Glutamatergic neuron (in vitro differentiated cells): ENCODE data around the gene EFCAB8. TPM values are rescaled to one million over a fixed set of nuclear protein-coding genes. Genes with fewer than 3 reads are reported as not detected.
A peak's percentile ranks its signal among the peaks of the same experiment; 100 is the strongest.

Experiments used
- DNase-seq: peaks from one replicate; pipeline ENCODE4 v3.0.0; 2022
- H3K27ac Mint-ChIP-seq: one replicate; pipeline ENCODE4 v1.8.0; 2020; ENCODE audit warnings: mild to moderate bottlenecking, mixed read lengths, inconsistent platforms; ENCODE audit not compliant: unreplicated experiment
- H3K27me3 Mint-ChIP-seq: one replicate; pipeline ENCODE4 v1.8.0; 2020; ENCODE audit warnings: mild to moderate bottlenecking, moderate library complexity, mixed read lengths, inconsistent platforms; ENCODE audit not compliant: unreplicated experiment
- H3K36me3 Mint-ChIP-seq: one replicate; pipeline ENCODE4 v1.8.0; 2020; ENCODE audit warnings: mild to moderate bottlenecking, mixed read lengths, inconsistent platforms; ENCODE audit not compliant: unreplicated experiment
- H3K4me1 Mint-ChIP-seq: one replicate; pipeline ENCODE4 v1.8.0; 2020; ENCODE audit warnings: mild to moderate bottlenecking, low read depth, mixed read lengths, inconsistent platforms; ENCODE audit not compliant: unreplicated experiment
- H3K4me3 Mint-ChIP-seq: one replicate; pipeline ENCODE4 v1.8.0; 2020; ENCODE audit warnings: mild to moderate bottlenecking, mixed read lengths, inconsistent platforms; ENCODE audit not compliant: unreplicated experiment
- H3K9me3 Mint-ChIP-seq: one replicate; pipeline ENCODE4 v1.8.0; 2020; ENCODE audit warnings: mild to moderate bottlenecking, moderate library complexity, mixed read lengths, inconsistent platforms; ENCODE audit not compliant: unreplicated experiment
- total RNA-seq: library from RNA; stranded (reverse); fragmentation: NEBNext Ultra II Directional; extraction: Animal tissue kit (Norgen Biotek cat#: 25700); gene quantifications from one replicate; pipeline ENCODE4 v1.2.1, GENCODE V29; 2021; ENCODE audit not compliant: unreplicated experiment
- TF ChIP-seq, protein P1 (sequence below): fragments of 200-600 bp; sonication (generic); IDR thresholded peaks from one replicate; pipeline ENCODE4 v1.5.0; 2021; ENCODE audit not compliant: partially characterized antibody, unreplicated experiment

Gene EFCAB8
- total RNA-seq, 1 donor from 2014 or later: not detected

DNA sequence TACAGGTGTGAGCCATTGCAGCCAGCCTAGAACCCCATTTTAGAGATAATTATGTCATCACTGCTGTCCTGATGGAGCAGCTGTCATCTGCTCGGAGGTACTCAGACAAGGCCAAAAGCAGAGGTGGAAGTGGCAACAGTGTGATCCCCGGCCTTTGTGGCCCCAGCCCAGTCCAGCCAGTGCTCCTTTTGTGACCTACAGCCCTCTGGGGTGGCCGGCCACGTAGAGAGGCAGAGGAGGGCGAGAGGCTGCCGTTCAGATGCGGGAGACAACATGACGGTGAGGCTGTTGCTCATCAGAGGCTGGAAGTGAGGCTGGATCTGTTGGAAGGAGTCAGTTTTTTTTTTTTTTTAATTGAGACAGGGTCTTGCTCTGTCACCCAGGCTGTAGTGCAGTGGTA is 32.8 kb downstream of the EFCAB8 start:
- Mint-ChIP-seq H3K9me3 (no peaks in the 10 kb centered on the region), H3K36me3 (no peaks in the 10 kb centered on the region), H3K4me3 (no peak overlapping the region), H3K27ac (no peak overlapping the region), H3K4me1 (no peaks in the 10 kb centered on the region), H3K27me3 (peaks cover 4% of the 10 kb centered on the region)
- TF ChIP-seq, protein P1, sequence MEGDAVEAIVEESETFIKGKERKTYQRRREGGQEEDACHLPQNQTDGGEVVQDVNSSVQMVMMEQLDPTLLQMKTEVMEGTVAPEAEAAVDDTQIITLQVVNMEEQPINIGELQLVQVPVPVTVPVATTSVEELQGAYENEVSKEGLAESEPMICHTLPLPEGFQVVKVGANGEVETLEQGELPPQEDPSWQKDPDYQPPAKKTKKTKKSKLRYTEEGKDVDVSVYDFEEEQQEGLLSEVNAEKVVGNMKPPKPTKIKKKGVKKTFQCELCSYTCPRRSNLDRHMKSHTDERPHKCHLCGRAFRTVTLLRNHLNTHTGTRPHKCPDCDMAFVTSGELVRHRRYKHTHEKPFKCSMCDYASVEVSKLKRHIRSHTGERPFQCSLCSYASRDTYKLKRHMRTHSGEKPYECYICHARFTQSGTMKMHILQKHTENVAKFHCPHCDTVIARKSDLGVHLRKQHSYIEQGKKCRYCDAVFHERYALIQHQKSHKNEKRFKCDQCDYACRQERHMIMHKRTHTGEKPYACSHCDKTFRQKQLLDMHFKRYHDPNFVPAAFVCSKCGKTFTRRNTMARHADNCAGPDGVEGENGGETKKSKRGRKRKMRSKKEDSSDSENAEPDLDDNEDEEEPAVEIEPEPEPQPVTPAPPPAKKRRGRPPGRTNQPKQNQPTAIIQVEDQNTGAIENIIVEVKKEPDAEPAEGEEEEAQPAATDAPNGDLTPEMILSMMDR: no peak
- DNase-seq: no peak

DNA sequence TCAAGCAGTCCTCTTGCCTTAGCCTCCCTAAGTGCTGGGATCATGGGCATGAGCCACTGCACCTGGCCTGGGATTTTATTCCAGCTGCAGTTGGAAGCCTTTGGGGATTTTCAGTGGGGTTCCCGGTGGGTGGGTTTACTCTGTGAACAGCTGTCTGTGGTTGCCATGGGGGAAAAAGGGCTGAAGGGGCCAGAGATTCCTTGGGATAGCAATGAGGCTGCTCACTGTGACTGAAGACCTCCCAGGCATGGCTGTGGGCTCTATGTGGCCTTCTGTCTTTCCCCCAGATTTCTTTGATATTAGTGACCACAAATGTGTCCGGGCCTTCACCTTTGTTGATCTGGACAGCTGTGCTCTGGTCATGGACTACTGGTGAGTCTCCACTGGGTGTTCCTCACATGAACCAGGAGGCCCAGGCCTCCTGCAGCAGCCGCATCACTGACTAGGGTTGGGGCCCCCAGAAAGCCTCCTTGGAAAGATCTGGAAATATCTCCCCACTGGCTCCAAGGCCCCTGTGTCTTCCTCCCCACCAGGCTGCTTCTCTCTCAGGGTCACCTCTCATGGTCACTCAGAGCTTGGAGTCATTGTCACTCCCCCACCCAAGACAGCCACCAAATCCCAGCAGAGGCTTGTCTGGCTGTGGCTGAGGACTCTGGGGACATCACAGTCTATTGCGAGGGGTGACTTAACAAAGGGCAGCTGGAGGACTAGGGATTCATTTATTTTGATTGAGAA is 33.4 kb downstream of the EFCAB8 start:
- TF ChIP-seq, protein P1: no peak
- Mint-ChIP-seq H3K4me3 (no peak overlapping the region), H3K4me1 (no peaks in the 10 kb centered on the region)

DNA sequence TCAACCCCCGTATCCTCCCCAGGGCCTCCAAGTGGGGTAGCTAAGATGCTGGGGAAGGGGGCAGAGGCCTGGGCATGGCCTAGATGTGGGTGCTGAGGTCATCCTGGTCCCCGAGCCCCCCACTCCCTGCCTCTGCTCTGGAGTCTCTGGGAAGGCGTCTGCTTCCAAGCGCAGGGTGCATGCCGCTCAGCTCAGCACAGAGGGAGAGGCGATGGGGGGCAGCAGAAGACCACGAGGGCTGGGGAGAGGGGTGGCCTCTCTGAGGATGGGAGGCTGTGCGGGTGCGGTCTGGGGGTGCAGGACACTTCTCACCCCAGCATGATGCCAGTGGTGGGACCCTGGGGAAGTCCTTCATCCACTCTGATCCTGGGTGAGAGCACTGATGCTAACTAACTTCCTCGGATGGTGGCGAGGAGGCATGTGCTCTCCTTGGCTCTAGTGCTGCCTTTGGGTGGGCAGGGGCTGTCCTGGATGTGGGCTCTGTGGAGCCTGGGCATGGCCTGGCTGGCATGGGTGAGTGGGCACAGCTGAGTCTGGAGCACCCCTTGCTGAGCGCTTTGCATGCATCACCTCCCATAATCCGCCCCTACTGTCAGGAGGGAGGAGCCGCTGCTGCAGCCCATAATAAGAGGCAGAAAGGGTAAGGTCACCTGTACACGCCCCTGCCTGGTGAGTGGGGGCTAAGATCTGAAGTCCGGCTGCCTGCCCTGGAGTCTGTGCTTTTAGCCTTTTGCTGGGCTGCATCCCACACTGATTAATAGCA is 34.7 kb downstream of the EFCAB8 start:
- H3K9me3 Mint-ChIP-seq: no peaks in the 10 kb centered on the region
- no peak overlapping the region for H3K27ac Mint-ChIP-seq
- H3K4me1 Mint-ChIP-seq: no peaks in the 10 kb centered on the region
- DNase-seq: no peak
- H3K36me3 Mint-ChIP-seq: no peaks in the 10 kb centered on the region
- TF ChIP-seq, protein P1: no peak
- H3K27me3 Mint-ChIP-seq: peaks cover 4% of the 10 kb centered on the region
- H3K4me3 Mint-ChIP-seq: no peak overlapping the region

More for the DNA sequence above, 33.4 kb downstream of the EFCAB8 start:
- no peaks in the 10 kb centered on the region for H3K36me3 Mint-ChIP-seq
- peaks cover 4% of the 10 kb centered on the region for H3K27me3 Mint-ChIP-seq
- DNase-seq: no peak
- H3K27ac Mint-ChIP-seq: no peak overlapping the region
- H3K9me3 Mint-ChIP-seq: no peaks in the 10 kb centered on the region

DNA sequence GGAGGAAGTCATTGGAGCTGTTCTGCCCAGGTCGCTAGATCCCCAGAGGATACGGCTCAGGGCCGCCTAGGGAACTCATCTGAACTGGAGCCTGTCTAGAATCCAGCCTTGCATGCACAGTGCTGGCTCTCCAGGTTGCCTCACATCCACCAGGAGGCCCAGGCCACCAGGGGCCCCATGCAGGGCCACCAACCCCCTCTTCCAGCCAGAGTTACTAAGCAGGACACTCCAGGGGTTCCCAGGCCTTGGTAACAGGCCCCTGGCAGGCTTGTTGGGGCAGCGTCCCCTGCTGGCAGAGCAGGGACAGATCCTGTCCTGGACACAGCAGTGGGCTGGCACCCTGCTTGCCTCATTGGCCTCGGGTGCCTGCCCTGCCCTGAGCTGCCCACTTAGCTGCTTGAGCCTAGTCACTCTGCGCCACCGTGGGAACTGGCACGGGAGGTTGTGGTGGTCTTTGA is 35.3 kb downstream of the EFCAB8 start:
- no peaks in the 10 kb centered on the region for H3K36me3 Mint-ChIP-seq
- H3K4me3 Mint-ChIP-seq: no peak overlapping the region
- H3K9me3 Mint-ChIP-seq: no peaks in the 10 kb centered on the region
- TF ChIP-seq, protein P1: peak; percentile 36
- H3K4me1 Mint-ChIP-seq: peaks cover 3% of the 10 kb centered on the region
- H3K27me3 Mint-ChIP-seq: peaks cover 4% of the 10 kb centered on the region
- no peak overlapping the region for H3K27ac Mint-ChIP-seq
- DNase-seq: peak; percentile 39
